GM12891 (cell line): ENCODE measurements around the gene KIF1A.

Experiments
- DNase-seq: peaks from one replicate; pipeline ENCODE4 v3.0.0; 2011; ENCODE audit warnings: low spot score; ENCODE audit not compliant: insufficient read length
- FAIRE-seq: peaks from 2 replicates; lab custom pipeline; 2011; peaks lifted over from hg19 to GRCh38; lab: Jason Lieb, UNC
- PAX5 ChIP-seq: IDR thresholded peaks from 2 replicates; pipeline ENCODE4 v1.6.1; 2011; ENCODE audit warnings: low read length, moderate library complexity, mild to moderate bottlenecking; ENCODE audit not compliant: insufficient read depth, severe bottlenecking
- POLR2A ChIP-seq: IDR thresholded peaks from 2 replicates; pipeline ENCODE4 v1.6.1; 2011; ENCODE audit warnings: low read depth, low read length, control low read depth
- POLR2AphosphoS5 ChIP-seq: IDR thresholded peaks from 2 replicates; pipeline ENCODE4 v1.6.1; 2011; ENCODE audit warnings: low read depth, low read length, control low read depth
- POU2F2 ChIP-seq: IDR thresholded peaks from 2 replicates; pipeline ENCODE4 v1.6.1; 2011; ENCODE audit warnings: low read depth, mild to moderate bottlenecking, control low read depth, low read length, moderate library complexity
- SPI1 ChIP-seq: IDR thresholded peaks from 2 replicates; pipeline ENCODE4 v1.6.1; 2011; ENCODE audit warnings: low read depth, low read length, control low read depth
- TAF1 ChIP-seq: IDR thresholded peaks from 2 replicates; pipeline ENCODE4 v1.6.1; 2011; ENCODE audit warnings: low read depth, low read length, control low read depth

Gene KIF1A

GRCh38 chr2:240835528-240835927 is 15.5 kb upstream of the KIF1A start:
- TF ChIP-seq TAF1 = no peak
- no peak for TF ChIP-seq POLR2A
- TF ChIP-seq POU2F2 = no peak
- TF ChIP-seq SPI1 = no peak
- TF ChIP-seq POLR2AphosphoS5 = no peak
- TF ChIP-seq PAX5 = no peak
- DNase-seq (no peak), FAIRE-seq (no peak)

DNA sequence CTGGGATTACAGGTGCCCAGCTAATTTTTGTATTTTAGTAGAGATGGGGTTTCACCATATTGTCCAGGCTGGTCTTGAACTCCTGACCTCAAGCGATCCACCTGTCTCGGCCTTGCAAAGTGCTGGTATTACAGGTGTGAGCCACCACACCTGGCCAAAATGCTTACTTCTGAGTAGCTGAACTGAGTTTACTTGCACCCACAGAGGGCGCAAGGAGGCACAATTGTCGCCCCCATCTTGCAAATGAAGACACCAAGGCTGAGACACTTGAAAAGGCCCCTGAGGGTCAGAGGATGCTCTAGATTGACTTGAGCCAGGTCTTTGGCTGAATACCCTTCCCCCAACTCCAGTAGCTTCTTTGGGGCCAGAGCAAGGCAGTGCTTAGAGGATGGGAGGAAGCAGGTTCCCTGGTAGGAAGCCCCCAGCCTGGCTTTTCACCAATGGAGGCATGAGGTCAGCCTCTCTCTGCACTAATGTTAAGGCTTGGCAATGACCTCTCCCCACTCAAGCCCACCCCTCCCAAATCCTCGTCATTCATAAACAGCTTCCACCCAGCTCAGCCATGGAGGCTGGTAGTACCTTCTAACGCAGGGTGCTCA is 14.5 kb upstream of the KIF1A start:
- no peak for DNase-seq
- FAIRE-seq = no peak
- TF ChIP-seq POLR2AphosphoS5 (no peak), PAX5 (no peak)

- TF ChIP-seq SPI1 = no peak
- TF ChIP-seq POU2F2 = no peak
- TF ChIP-seq POLR2A = no peak
- no peak for TF ChIP-seq PAX5
- TF ChIP-seq POLR2AphosphoS5 = no peak
- TF ChIP-seq TAF1 = no peak
- FAIRE-seq = no peak
Observed at GRCh38 chr2:240833724-240834285, 13.8 kb upstream of the KIF1A start.

GRCh38 chr2:240832921-240833494 is 13.0 kb upstream of the KIF1A start:
- no peak for FAIRE-seq
- TF ChIP-seq POLR2A (no peak), TAF1 (no peak), SPI1 (no peak), POU2F2 (no peak), PAX5 (no peak), POLR2AphosphoS5 (no peak)
- DNase-seq = no peak

More at GRCh38 chr2:240833724-240834285, 13.8 kb upstream of the KIF1A start:
- DNase-seq = no peak

DNA sequence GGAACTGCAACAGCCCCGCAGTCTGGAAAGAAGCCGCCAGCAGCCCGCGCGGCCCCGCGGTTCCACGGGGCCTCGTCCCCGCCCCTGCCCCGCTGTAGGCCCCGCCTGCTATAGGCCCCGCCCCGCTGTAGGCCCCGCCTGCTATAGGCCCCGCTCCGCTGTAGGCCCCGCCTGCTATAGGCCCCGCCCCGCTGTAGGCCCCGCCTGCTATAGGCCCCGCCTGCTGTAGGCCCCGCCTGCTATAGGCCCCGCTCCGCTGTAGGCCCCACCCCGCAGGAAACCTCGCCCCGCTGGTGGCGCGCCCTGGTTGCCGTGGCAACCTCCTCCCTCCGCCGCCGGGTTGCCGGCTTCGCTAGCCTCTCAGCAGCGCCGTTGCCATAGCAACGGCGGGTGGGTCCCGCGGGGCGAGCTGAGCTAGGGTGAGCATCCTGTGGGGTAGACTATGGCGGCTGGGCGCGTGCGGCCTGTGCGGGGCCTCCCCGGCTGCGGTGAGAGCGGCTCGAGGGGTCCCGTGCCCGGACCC is 12.2 kb upstream of the KIF1A start:
- peak; percentile 92 for FAIRE-seq
- TF ChIP-seq POU2F2 = no peak
- DNase-seq = peak; percentile 98

DNA sequence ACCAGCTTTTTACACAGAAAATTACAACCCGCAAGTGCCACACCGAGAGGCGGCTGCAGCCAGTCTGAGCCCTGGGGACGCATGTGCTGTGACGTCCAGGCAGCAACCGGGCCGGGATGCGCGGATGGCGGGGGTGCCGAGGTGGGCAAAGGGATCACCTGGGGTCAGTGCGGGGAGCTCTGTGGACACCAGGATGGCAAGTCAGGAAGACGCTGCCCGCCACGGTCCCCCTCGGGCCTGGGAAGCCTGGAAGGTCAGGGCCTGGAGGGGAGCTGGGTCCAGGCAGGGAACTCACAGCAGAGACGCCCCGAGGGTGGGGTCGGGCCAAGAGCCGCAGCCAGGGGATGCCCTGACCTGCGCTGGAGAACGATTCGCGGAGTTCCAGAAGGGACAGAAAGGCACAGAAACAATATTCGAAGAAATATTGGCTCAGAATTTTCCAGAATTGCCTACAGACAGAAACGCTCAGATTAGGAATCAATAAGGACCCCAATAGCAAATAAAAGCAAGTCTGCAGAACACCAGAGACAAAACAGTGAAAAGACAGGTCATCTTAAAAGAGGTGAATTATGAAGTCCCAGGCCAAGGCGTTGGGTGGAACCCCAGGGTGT is 11.7 kb upstream of the KIF1A start:
- FAIRE-seq (no peak), DNase-seq (no peak)

DNA sequence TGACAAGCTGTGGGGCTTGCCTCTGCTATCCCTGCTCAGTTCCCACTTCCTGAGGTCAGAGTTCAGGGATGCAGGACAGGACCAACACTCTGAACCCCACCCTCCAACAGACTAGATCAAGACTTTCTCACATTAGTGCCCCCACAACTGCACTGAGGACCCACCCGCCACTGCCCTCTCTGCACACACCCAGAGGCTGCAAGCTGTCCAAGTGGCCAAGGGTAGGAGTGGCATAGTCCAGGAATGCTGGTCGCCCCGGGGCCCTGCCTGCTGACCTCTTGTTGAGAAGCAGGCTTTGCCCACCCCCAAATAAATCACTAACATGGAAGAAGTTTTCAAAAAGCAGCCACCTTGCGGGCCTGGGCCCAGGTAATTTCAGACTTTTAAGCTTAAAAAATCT is 5.5 kb upstream of the KIF1A start:
- TF ChIP-seq TAF1 (no peak), POLR2AphosphoS5 (no peak)
- FAIRE-seq (no peak), DNase-seq (no peak)

More for the DNA sequence above, 11.7 kb upstream of the KIF1A start:
- TF ChIP-seq POLR2AphosphoS5 (no peak), SPI1 (no peak), POLR2A (no peak), POU2F2 (no peak), PAX5 (no peak), TAF1 (no peak)

DNA sequence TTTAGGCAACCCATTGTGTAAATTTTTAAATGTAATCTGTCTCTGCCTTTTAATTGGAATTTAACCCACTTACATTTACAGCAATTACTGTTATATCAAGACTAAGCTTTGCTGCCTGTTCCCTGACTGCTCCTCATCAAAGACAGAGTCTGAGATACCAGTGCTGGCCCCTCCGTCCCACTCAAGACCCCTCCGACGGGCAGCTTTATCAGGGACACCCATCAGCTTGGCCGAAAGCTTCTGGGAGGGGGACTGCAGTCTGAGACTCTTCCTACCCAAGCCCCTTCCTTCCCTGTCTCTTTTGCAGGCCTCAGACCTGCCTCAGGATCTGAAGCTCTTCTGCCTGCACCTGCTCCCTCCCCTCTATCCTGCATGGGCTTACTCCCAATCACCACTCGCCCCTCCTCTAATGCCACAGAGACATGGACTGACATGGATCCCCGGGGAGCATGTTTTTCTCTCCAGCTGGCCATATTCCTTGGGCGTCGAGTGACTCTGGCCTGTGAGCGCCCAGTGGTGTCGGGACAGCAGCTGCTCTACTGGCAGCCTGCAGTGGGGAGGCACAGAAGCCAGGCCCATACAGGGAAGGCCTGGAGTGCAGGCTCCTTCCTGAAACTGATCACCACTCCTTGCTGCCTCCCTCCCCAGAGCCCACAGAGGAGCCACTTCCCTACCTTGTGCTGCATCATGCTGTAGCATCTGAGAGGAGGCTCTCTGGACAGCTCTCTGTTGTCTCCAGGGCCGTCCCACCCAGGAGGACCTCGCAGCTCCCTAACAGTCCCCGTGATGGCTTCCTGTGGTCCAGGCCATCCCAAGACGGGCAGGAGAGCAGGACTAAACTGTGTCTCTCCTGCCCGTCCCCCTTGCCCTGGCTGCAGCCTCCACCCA is 3.7 kb upstream of the KIF1A start:
- DNase-seq (no peak), FAIRE-seq (no peak)
- TF ChIP-seq POLR2AphosphoS5 = no peak
- no peak for TF ChIP-seq POLR2A
- TF ChIP-seq PAX5 = no peak
- no peak for TF ChIP-seq SPI1
- TF ChIP-seq TAF1 = no peak
- no peak for TF ChIP-seq POU2F2

- TF ChIP-seq POU2F2 = no peak
- no peak for DNase-seq
- no peak for FAIRE-seq
Observed at GRCh38 chr2:240822280-240822847, 2.3 kb upstream of the KIF1A start.

DNA sequence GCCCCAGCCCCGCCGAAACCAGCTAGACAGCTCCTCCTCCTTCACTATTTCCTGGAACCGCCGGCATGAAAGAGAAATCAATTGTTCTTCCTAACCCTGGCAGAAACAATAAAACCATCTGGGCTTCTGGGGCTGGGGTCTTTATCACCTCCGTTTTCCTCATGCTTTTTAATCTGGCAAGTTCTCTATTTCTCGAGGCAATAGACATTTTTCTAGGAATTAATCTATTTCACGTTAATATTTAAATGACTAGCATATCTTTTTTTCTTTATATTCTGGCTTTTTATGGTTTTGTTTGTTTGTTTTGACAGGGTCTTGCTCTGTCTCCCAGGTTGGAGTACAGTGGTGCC is 1.4 kb upstream of the KIF1A start:
- FAIRE-seq (no peak), DNase-seq (no peak)
- no peak for TF ChIP-seq SPI1
- no peak for TF ChIP-seq POLR2A
- no peak for TF ChIP-seq TAF1
- no peak for TF ChIP-seq POU2F2
- no peak for TF ChIP-seq POLR2AphosphoS5
- no peak for TF ChIP-seq PAX5
